Sigmoid colon (tissue), 7 donors: ENCODE data around the gene SYNJ2. TPM values are rescaled to one million over a fixed set of nuclear protein-coding genes. Genes with fewer than 3 reads are reported as not detected.

ENCODE experiments used
- DNase-seq: peaks from one replicate; pipeline ENCODE4 v3.0.0-alpha.2; 2019
- H3K27ac ChIP-seq, 4 donors: fragments of 200-600 bp; sonication (generic); one replicate each; pipeline ENCODE4 v1.5.1; 2016 to 2019; ENCODE audit warnings: mild to moderate bottlenecking in 1 of 4
- H3K27me3 ChIP-seq, 3 donors: fragments of 200-600 bp; sonication (generic); one replicate each; pipeline ENCODE4 v1.5.1; 2019; ENCODE audit warnings: mild to moderate bottlenecking in 1 of 3
- H3K36me3 ChIP-seq, 4 donors: fragments of 200-600 bp; sonication (generic); one replicate each; pipeline ENCODE4 v1.5.1; 2016 to 2019
- H3K4me1 ChIP-seq, 4 donors: fragments of 200-600 bp; sonication (generic); one replicate each; pipeline ENCODE4 v1.5.1; 2017 to 2019
- H3K4me3 ChIP-seq, 4 donors: fragments of 200-600 bp; sonication (generic); one replicate each; pipeline ENCODE4 v1.5.1; 2017 to 2019; ENCODE audit warnings: mild to moderate bottlenecking in 2 of 4, moderate library complexity in 1 of 4
- H3K9me3 ChIP-seq, 4 donors: fragments of 200-600 bp in 3 of 4; sonication (generic) in 3 of 4; one replicate each; pipeline versions ENCODE4 v1.5.1 to v1.6.1; 2013 to 2019
- EP300 ChIP-seq, 4 donors: sonication (generic); formaldehyde crosslinking; IDR thresholded peaks; one replicate each; pipeline ENCODE4 v1.6.1; 2017; ENCODE audit warnings: antibody characterized with exemption in 4 of 4
- POLR2A ChIP-seq, 2 donors: fragments of 450-650 bp; IDR thresholded peaks; one replicate each; pipeline ENCODE4 v1.6.1; 2016; ENCODE audit warnings: antibody characterized with exemption in 2 of 2, mild to moderate bottlenecking in 2 of 2, moderate library complexity in 2 of 2
- POLR2AphosphoS5 ChIP-seq, 4 donors: sonication (generic); formaldehyde crosslinking; IDR thresholded peaks; one replicate each; pipeline ENCODE4 v1.6.1; 2017; ENCODE audit warnings: antibody characterized with exemption in 4 of 4
- WGBS, 2 donors: extraction: QIAGEN DNeasy Blood & Tissue Kit; methylation state at CpG; one replicate each; pipeline ENCODE4 v1.1.7; 2013; 5-methylcytosine and 5-hydroxymethylcytosine counted together
- intact Hi-C: fragments of 100-400 bp; cut with DNase I; formaldehyde crosslinking; loops from one replicate; pipeline ENCODE4 v1.15.1; 2023
- polyA plus RNA-seq, 3 donors: library from polyadenylated mRNA; stranded (reverse); fragments of 200-250 nt; gene quantifications; one replicate each; pipeline ENCODE4 v1.2.3, GENCODE V29; 2013
- total RNA-seq, 4 donors: library from RNA; depleted of rRNA; stranded (reverse); fragments of >200 nt; gene quantifications; one replicate each; pipeline ENCODE4 v1.1.0, GENCODE V29; 2016
- TF ChIP-seq, protein P1 (sequence below), 4 experiments: fragments of 450-650 bp in 3 of 4; fragments of 200-600 bp in 1 of 4; IDR thresholded peaks; one replicate each; pipeline ENCODE4 v1.5.1; 2016 to 2019; ENCODE audit warnings: antibody characterized with exemption in 4 of 4, mild to moderate bottlenecking in 3 of 4, moderate library complexity in 2 of 4
- donor health status: healthy with polysubstance abuse.
- donor health status: Bipolar disorder and iron deficiency.
- donor health status: healthy.

SYNJ2 gene
- total and polyA plus RNA-seq, 7 donors: 8.7 to 22.9 (median 12.9) TPM

- no peak for TF ChIP-seq POLR2A (IDR thresholded peaks at IDR 0.05)
- TF ChIP-seq, protein P1, sequence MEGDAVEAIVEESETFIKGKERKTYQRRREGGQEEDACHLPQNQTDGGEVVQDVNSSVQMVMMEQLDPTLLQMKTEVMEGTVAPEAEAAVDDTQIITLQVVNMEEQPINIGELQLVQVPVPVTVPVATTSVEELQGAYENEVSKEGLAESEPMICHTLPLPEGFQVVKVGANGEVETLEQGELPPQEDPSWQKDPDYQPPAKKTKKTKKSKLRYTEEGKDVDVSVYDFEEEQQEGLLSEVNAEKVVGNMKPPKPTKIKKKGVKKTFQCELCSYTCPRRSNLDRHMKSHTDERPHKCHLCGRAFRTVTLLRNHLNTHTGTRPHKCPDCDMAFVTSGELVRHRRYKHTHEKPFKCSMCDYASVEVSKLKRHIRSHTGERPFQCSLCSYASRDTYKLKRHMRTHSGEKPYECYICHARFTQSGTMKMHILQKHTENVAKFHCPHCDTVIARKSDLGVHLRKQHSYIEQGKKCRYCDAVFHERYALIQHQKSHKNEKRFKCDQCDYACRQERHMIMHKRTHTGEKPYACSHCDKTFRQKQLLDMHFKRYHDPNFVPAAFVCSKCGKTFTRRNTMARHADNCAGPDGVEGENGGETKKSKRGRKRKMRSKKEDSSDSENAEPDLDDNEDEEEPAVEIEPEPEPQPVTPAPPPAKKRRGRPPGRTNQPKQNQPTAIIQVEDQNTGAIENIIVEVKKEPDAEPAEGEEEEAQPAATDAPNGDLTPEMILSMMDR (IDR thresholded peaks at IDR 0.05): no peak
- no peak for TF ChIP-seq POLR2AphosphoS5 (IDR thresholded peaks at IDR 0.05)
- TF ChIP-seq EP300 (IDR thresholded peaks at IDR 0.05): no peak
- WGBS, 2 donors: 94 to 95% methylated on average over 21 of the region's 21 CpGs
- DNase-seq: peak; percentile 56
- Histone ChIP-seq H3K4me1 (peaks cover 0 to 6% (median 4%) of the 10 kb centered on the region in 4 donors), H3K36me3 (no peaks in the 10 kb centered on the region), H3K27ac (no peak overlapping the region), H3K9me3 (no peaks in the 10 kb centered on the region), H3K4me3 (no peak overlapping the region), H3K27me3 (no peaks in the 10 kb centered on the region)
- intact Hi-C loops: no loop called here
Measured at GRCh38 chr6:157976345-157977175, 5.1 kb upstream of the SYNJ2 start.

DNA sequence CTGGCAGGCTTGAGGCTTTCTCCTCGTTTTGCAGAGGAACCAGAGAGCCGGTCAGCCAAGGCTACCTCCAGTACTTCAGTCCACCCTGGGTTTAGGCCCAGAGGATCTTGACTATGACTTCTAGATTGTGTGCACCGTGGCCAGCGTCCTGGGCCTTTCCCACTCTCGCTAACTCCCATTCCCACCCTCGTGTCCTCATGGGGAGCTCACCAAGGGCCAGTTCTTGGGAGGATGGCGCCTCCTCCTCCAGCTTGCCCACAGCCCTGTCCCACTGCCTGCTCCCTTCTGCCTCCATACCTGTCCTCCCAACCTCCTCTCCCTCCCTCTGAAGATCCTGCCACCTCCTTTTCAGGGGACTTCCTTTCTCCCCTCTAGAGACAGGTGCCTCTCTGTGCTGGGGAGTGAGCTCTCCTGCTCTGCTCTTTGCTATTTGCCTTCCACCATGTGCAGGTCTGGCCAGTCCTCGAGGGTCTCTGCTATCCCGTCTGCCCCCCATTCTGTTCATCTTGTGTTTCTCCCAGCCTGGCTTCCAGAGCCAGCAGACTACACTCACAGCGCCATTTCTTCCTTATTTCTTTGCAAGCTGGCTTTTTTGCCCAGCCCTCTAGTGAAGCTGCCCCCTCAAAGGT lies 4.4 kb upstream of the SYNJ2 start:
- TF ChIP-seq EP300 (IDR thresholded peaks at IDR 0.05): no peak
- TF ChIP-seq, protein P1 (IDR thresholded peaks at IDR 0.05): no peak
- TF ChIP-seq POLR2AphosphoS5 (IDR thresholded peaks at IDR 0.05): no peak
- Histone ChIP-seq H3K27ac (no peak overlapping the region), H3K36me3 (no peaks in the 10 kb centered on the region), H3K9me3 (no peaks in the 10 kb centered on the region), H3K4me3 (no peak overlapping the region), H3K4me1 (peaks cover 0 to 8% (median 5%) of the 10 kb centered on the region in 4 donors), H3K27me3 (no peaks in the 10 kb centered on the region)
- intact Hi-C loops: no loop called here
- DNase-seq: peak; percentile 43
- 90 to 93% methylated on average over 10 of the region's 10 CpGs for WGBS, 2 donors

DNA sequence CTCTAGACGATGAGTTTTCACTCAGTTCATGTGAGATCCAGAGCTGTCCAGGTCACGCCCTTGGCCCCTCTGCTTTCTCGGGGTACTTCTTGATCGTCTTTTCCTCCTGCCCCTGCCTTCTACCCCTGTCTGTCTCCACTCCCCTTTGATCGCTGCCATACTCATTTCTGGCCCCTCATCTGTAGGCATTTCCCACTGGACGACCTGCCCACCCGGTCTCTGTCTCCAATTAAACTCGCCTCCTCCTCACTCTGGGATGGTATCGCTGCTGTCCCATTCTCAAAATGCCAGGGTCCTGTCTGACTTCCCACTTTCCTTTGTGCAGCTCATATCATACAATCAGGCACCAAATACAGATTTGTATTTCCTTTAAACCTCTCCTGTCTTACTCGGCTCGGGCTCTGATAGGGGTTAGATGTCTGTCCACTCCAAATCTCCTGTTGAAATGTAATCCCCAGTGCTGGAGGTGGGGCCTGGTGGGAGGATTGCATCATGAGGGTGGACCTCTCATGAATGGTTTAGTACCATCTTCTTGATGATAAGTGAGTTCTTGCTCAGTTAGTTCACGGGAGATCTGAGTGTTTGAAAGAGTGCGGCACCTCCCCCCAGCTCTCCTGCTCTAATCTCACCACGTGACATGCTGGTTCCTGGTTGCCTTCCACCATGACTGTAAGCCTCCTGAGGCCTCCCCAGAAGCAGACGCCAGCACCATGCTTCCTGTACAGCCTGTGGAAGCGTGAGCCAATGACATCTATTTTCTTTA lies 3.5 kb upstream of the SYNJ2 start:
- H3K4me3 ChIP-seq: no peak overlapping the region
- intact Hi-C loops: no loop called here
- H3K27ac ChIP-seq: no peak overlapping the region
- 88 to 90% methylated on average over 16 of the region's 16 CpGs for WGBS, 2 donors
- TF ChIP-seq, protein P1 (IDR thresholded peaks at IDR 0.05): no peak
- no peak for TF ChIP-seq POLR2A (IDR thresholded peaks at IDR 0.05)
- no peak for TF ChIP-seq POLR2AphosphoS5 (IDR thresholded peaks at IDR 0.05)
- no peak for TF ChIP-seq EP300 (IDR thresholded peaks at IDR 0.05)
- H3K27me3 ChIP-seq: no peaks in the 10 kb centered on the region
- peak; percentile 41 for DNase-seq
- H3K4me1 ChIP-seq: peaks cover 0 to 18% (median 14%) of the 10 kb centered on the region in 4 donors
- H3K36me3 ChIP-seq: no peaks in the 10 kb centered on the region
- no peaks in the 10 kb centered on the region for H3K9me3 ChIP-seq

GRCh38 chr6:157980288-157981131 lies 1.2 kb upstream of the SYNJ2 start:
- 23 to 30% methylated on average over 19 of the region's 19 CpGs for WGBS, 2 donors

More at GRCh38 chr6:157980288-157981131, 1.2 kb upstream of the SYNJ2 start:
- Histone ChIP-seq H3K27ac (peak overlapping the region; percentile 83 to 94 (median 86)), H3K4me3 (peak overlapping the region in 3 of 4 donors; percentile 80 to 99 (median 83)), H3K36me3 (no peaks in the 10 kb centered on the region), H3K4me1 (peaks cover 0 to 41% (median 29%) of the 10 kb centered on the region in 4 donors), H3K27me3 (no peaks in the 10 kb centered on the region), H3K9me3 (no peaks in the 10 kb centered on the region)
- intact Hi-C loops: loop anchor here (2.0 to 5.0 kb wide), 4 partner anchors 37 to 187 kb away; partner anchors contain the start of genes GTF2H5 and SERAC1
- TF ChIP-seq POLR2A (IDR thresholded peaks at IDR 0.05): no peak
- TF ChIP-seq, protein P1 (IDR thresholded peaks at IDR 0.05): no peak
- no peak for TF ChIP-seq EP300 (IDR thresholded peaks at IDR 0.05)
- TF ChIP-seq POLR2AphosphoS5 (IDR thresholded peaks at IDR 0.05): no peak
- peak; percentile 63 for DNase-seq
